ENCODE data around the gene LMO1.

GRCh38 chr11:8242499-8243280 lies 21.0 kb downstream of the LMO1 start:
- TF ChIP-seq CTCF (conservative IDR thresholded peaks at IDR 0.05; ENCODE audit: low read length): no peak
- TF ChIP-seq EZH2phosphoT487 (IDR thresholded peaks at IDR 0.05; ENCODE audit: borderline replicate concordance, low read depth, low read length): no peak

Data from OCI-LY7 (cell line).